HFF-Myc (cell line): Measurements from ENCODE around the gene ZMAT5.

Experiments
- DNase-seq: peaks from one replicate; pipeline ENCODE4 v3.0.0-alpha.2; 2011; ENCODE audit warnings: low read depth; ENCODE audit errors: extremely low read depth
- H3K4me3 ChIP-seq: replicated peaks from 2 replicates; pipeline ENCODE4 v1.5.1; 2011; ENCODE audit warnings: low read depth, mild to moderate bottlenecking, control low read depth, low read length
- TF ChIP-seq, protein P1 (sequence below): IDR thresholded peaks from 2 replicates; pipeline ENCODE4 v1.5.1; 2012; ENCODE audit warnings: mild to moderate bottlenecking, low read depth, low read length, control low read depth; ENCODE audit errors: missing control alignments

The ZMAT5 gene

DNA sequence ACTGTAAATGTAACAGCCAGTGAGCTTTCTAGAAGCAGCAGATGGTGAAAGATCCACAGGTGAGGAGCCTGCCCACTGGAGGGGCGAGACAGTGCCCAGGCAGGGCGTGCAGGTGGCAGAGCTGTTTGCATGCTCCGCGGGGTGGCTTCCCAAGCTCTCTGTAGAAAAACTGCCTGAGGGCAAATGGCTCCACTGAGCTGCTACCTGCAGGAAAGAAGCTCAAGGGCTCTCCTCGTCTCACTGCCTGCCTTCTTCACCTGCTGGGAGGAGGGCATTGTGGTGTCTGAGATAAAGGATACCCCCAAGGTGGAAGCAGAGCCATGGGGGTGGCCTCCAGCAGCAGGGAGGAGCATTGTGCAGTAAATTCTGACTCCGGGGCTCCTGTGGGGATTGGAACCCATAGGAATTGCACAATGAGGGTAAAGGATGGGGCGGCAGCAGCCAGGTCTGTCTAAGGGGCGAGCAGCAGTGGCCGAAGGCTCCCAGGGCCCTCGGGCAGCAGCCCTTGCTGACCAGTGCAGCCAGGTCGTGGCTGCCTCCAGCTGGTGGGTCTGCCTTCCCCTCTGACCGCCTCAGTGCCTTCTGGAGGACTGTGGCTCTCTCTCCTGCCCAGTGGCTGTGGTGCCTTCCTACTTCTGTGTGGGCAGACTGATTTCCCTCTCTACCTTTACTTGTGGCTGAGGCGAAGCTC lies 75.0 kb downstream of the ZMAT5 start:
- TF ChIP-seq, protein P1, sequence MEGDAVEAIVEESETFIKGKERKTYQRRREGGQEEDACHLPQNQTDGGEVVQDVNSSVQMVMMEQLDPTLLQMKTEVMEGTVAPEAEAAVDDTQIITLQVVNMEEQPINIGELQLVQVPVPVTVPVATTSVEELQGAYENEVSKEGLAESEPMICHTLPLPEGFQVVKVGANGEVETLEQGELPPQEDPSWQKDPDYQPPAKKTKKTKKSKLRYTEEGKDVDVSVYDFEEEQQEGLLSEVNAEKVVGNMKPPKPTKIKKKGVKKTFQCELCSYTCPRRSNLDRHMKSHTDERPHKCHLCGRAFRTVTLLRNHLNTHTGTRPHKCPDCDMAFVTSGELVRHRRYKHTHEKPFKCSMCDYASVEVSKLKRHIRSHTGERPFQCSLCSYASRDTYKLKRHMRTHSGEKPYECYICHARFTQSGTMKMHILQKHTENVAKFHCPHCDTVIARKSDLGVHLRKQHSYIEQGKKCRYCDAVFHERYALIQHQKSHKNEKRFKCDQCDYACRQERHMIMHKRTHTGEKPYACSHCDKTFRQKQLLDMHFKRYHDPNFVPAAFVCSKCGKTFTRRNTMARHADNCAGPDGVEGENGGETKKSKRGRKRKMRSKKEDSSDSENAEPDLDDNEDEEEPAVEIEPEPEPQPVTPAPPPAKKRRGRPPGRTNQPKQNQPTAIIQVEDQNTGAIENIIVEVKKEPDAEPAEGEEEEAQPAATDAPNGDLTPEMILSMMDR, result no peak
- no peak overlapping the region for H3K4me3 ChIP-seq
- no peak for DNase-seq

DNA sequence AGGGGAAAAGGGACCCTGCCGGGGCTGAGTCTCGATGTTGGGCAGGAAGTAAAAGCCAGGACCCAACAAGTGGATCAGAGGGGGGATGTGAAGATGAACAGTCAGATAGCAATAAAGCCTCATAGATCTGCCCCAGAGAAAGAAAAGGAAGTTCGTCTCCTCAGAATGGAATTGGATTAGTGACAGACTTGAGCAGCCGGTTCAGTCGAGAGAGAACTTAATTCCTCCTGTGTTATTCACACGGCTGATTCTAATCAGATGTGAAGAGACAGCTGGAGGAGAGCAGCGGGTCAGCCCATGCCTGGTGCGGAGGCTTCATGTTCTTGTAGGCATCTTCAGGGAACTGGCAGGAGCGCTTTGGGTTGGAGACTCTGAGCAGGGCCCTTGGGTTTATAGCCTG lies 76.3 kb downstream of the ZMAT5 start:
- TF ChIP-seq, protein P1, result no peak
- no peak for DNase-seq
- no peak overlapping the region for H3K4me3 ChIP-seq

DNA sequence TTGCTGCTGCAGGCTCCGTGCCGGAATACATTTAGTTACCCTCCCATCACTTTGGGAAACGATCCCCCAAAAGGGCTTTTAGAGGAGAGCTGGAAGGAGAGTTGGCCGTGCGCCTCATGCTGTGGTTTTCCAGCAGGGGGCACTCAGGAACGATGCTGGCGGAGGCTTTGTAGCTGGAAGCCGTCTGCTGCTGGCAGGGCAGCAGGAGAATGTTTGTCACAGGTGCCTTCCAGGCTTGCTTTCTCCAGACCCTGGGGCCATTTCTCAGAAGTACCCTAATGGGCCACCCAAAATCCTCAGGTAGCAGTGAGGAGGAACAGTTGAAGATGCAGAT lies 77.0 kb downstream of the ZMAT5 start:
- TF ChIP-seq, protein P1, result peak; percentile 77
- DNase-seq, result no peak
- H3K4me3 ChIP-seq, result no peak overlapping the region

DNA sequence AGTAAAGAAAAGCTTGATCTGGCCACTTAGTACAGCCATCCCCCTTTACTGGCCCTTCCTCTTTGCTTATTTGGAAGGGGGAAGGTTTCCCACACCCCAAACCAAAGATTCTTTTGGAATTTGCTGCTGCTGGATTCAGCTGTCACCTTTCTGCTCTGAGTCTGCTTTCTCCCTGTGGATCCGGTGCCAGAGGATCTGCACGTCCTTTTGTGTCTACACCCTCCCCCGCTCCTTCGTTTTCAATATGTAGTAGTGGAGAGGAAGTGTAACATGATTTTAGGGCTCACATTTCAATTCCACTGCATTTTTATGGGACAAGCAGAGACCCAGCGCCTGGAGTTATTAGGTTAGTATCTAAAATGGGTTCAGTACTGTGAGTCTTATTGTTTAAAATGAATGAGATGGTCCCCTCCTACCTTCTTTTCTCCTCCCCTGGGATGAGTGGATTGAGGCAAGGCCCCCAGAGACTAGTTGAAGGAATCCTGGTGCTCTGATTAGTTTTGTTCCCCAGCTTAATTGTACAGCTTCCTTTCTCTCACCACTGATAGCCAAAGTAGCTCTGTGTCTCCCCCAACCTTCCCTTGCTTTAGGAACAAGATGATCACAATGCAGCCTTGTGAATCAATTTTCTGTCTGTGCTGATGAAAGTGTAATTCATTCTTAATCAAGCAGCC lies 77.5 kb downstream of the ZMAT5 start:
- TF ChIP-seq, protein P1, result no peak
- no peak for DNase-seq
- H3K4me3 ChIP-seq, result no peak overlapping the region

DNA sequence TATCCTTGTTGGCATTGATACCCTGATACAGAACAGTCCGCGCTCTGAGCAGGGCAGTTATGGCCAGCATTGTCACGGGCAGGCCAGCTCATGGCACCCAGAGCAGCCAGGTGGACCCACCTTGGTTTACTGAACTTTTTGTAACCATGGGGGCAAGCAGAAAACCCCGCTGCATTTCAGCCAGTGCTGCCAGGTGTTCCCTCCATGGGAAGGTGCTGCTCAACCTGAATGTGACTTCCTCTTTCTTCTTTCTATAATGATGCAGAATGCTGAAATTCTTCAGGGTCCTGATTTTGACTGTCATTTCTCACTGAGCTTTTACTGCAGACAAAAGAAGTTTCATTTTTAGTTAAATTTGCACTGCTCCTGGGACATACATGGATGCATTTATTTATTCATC lies 82.6 kb downstream of the ZMAT5 start:
- DNase-seq, result no peak
- TF ChIP-seq, protein P1, result no peak
- no peak overlapping the region for H3K4me3 ChIP-seq

DNA sequence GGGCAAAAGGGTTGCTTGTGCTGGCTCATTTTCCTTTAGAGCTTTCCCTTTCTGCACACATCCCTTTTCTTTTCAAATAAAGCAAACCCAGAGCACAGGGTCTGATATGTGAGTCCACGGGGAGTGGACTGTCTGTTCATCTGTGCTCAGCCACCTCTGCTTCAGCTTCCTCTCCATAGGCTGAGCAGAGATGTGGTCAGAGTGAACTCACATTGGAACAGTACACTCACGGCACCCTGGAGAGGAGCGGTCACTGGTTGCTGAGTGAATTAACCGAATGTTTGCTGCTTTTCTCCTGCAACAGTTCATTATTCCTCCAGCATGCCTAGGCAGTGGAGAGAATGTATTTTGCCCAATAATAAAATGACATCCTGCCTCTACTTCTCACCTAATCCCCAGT lies 83.3 kb downstream of the ZMAT5 start:
- H3K4me3 ChIP-seq, result no peak overlapping the region
- TF ChIP-seq, protein P1, result no peak
- DNase-seq, result no peak
